A549 treated with Mapracorat at 1 μM for 4 hours (cell line): ENCODE data around the gene PTX3. TPM values are rescaled to one million over a fixed set of nuclear protein-coding genes. Genes with fewer than 3 reads are reported as not detected.

Source experiments
- total RNA-seq: library from RNA; stranded (reverse); fragments of 200-300 nt; extraction: Qiagen RNA extraction; gene quantifications from 5 replicates; pipeline ENCODE4 v1.2.3, GENCODE V29; 2022

The PTX3 gene
- 0.70 to 1.4 TPM (median 1.0 TPM) in 5 replicates for total RNA-seq

DNA sequence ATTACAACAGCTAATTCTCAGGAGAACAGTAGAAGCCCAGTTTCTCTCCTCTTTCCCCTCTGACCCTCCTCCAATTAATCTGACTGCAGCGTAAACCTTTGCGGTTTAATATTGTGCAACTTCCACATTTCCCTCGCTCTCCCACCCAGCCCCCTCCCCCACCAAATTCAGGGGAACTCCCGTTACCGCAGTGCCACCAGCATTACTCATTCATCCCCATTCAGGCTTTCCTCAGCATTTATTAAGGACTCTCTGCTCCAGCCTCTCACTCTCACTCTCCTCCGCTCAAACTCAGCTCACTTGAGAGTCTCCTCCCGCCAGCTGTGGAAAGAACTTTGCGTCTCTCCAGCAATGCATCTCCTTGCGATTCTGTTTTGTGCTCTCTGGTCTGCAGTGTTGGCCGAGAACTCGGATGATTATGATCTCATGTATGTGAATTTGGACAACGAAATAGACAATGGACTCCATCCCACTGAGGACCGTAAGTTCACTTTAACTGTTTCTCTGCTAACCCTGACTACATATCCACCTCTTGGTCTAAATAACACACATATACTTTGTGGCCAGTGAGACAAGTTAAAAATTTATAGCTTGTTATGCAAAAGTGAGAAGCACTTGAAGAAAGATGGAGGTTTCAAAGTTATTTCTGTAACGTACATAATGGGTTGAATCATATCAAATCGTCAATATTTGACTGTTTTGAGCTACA lies at the start of gene PTX3:
PTX3 (plus strand) TSS at position 268 of the 709 bp plus-strand sequence; CDS start at position 352, 84 bp downstream.

Other genes starting within 250 kb of the PTX3 start
- 0.24 to 0.37 TPM (median 0.32 TPM) in 4 of 5 replicates, not detected in the other for gene VEPH1, start 66.6 kb downstream of the PTX3 start, total RNA-seq